Esophagus muscularis mucosa (tissue), 4 donors: ENCODE data around the gene GABRB2. TPM values are rescaled to one million over a fixed set of nuclear protein-coding genes. Genes with fewer than 3 reads are reported as not detected.

Source experiments
- DNase-seq: peaks from one replicate; pipeline ENCODE4 v3.0.0-alpha.2; 2017; ENCODE audit errors: extremely low spot score
- H3K27ac ChIP-seq, 4 donors: fragments of 200-600 bp; sonication (generic); replicated peaks in 1 of 4; 1 replicate in 3 of 4; 2 replicates in 1 of 4; pipeline ENCODE4 v1.5.1; 2016 to 2019; ENCODE audit warnings: mild to moderate bottlenecking in 1 of 4
- H3K27me3 ChIP-seq, 4 donors: fragments of 200-600 bp; sonication (generic); one replicate each; pipeline versions ENCODE4 v1.5.1 to v1.6.0; 2016 to 2019
- H3K36me3 ChIP-seq, 4 donors: fragments of 200-600 bp; sonication (generic); one replicate each; pipeline ENCODE4 v1.5.1; 2016 to 2019
- H3K4me1 ChIP-seq, 4 donors: fragments of 200-600 bp; sonication (generic); one replicate each; pipeline ENCODE4 v1.5.1; 2016 to 2019
- H3K4me3 ChIP-seq, 4 donors: fragments of 200-600 bp; sonication (generic); 1 replicate in 2 of 4; 2 replicates in 2 of 4; pipeline ENCODE4 v1.5.1; 2016 to 2019; ENCODE audit warnings: mild to moderate bottlenecking in 4 of 4, moderate library complexity in 1 of 4
- H3K9me3 ChIP-seq, 4 donors: fragments of 200-600 bp; sonication (generic); 1 replicate in 3 of 4; 2 replicates in 1 of 4; pipeline ENCODE4 v1.5.1; 2016 to 2019
- CTCF ChIP-seq, 3 experiments: fragments of 200-600 bp in 2 of 3; fragments of 450-650 bp in 1 of 3; sonication (generic) in 2 of 3; IDR thresholded peaks; one replicate each; pipeline ENCODE4 v1.5.1; 2017 to 2019; ENCODE audit warnings: antibody characterized with exemption in 3 of 3, mild to moderate bottlenecking in 2 of 3, moderate library complexity in 1 of 3
- EP300 ChIP-seq: sonication (generic); formaldehyde crosslinking; IDR thresholded peaks from one replicate; pipeline ENCODE4 v1.6.1; 2017; ENCODE audit warnings: antibody characterized with exemption
- POLR2A ChIP-seq: fragments of 450-650 bp; IDR thresholded peaks from one replicate; pipeline ENCODE4 v1.6.1; 2017; ENCODE audit warnings: antibody characterized with exemption, moderate library complexity, mild to moderate bottlenecking, low read depth
- POLR2AphosphoS5 ChIP-seq, 2 donors: sonication (generic); formaldehyde crosslinking; IDR thresholded peaks; one replicate each; pipeline ENCODE4 v1.6.1; 2017; ENCODE audit warnings: antibody characterized with exemption in 2 of 2
- WGBS: methylation state at CpG from one replicate; pipeline ENCODE4 v1.1.5; 2018; 5-methylcytosine and 5-hydroxymethylcytosine counted together
- intact Hi-C: fragments of 100-400 bp; cut with DNase I; formaldehyde crosslinking; loops from one replicate; pipeline ENCODE4 v1.15.1; 2023
- total RNA-seq, 4 donors: library from RNA; depleted of rRNA; stranded (reverse); fragments of >200 nt; gene quantifications; one replicate each; pipeline versions ENCODE4 v1.1.0 to v1.2.1, GENCODE V29; 2016

The GABRB2 gene
- total RNA-seq, 4 donors from 2014 or later = 0.92 to 1.7 (median 1.2) TPM

GRCh38 chr5:161547406-161547737 is 847 bp upstream of the GABRB2 start:
- no peaks in the 10 kb centered on the region for H3K36me3 ChIP-seq
- no peak for DNase-seq
- peak overlapping the region in 1 of 4 donors; percentile 19 for H3K27ac ChIP-seq
- TF ChIP-seq EP300 (no peak), CTCF (IDR thresholded peaks at IDR 0.05) (no peak), POLR2A (no peak), POLR2AphosphoS5 (IDR thresholded peaks at IDR 0.05) (no peak)
- intact Hi-C loops = loop anchor here (5.0 to 10.0 kb wide), 2 partner anchors 1797 to 1860 kb away; no protein-coding TSS in a partner anchor
- under 1% methylated on average over 17 of the region's 17 CpGs for WGBS
- peaks cover 0 to 78% (median 25%) of the 10 kb centered on the region in 4 donors for H3K27me3 ChIP-seq
- H3K4me1 ChIP-seq = peaks cover 13 to 38% (median 32%) of the 10 kb centered on the region in 4 donors
- no peaks in the 10 kb centered on the region for H3K9me3 ChIP-seq
- peak overlapping the region; percentile 50 to 51 (median 50) for H3K4me3 ChIP-seq

DNA sequence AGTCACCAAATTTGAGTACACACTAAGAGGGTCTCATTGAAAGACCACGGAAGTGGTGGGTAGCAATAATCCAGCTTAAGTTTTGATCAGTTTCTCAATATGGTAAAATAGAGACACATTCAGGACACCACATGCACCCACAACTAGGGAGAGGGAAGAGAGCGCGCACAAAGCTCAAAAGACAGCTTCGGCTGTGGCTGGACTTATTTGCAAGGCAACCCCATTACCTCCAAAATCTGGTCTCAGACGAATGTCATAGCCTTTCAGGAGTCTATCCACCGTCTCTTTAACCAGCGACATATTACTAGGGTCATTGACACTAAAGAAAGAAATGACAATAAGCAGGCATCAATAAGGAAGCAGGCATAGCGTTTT is 443 bp downstream of the GABRB2 start:
- DNase-seq = no peak
- intact Hi-C loops = loop anchor here (5.0 to 10.0 kb wide), 2 partner anchors 1799 to 1861 kb away; no protein-coding TSS in a partner anchor

GRCh38 chr5:161545344-161546094 is 1.0 kb downstream of the GABRB2 start:
- H3K27me3 ChIP-seq = peaks cover 0 to 84% (median 25%) of the 10 kb centered on the region in 4 donors
- no peak overlapping the region for H3K27ac ChIP-seq
- no peak for DNase-seq
- H3K4me1 ChIP-seq = peaks cover 13 to 38% (median 32%) of the 10 kb centered on the region in 4 donors
- H3K9me3 ChIP-seq = peaks cover 0 to 4% (median 0%) of the 10 kb centered on the region in 4 donors
- 31% methylated on average over 8 of the region's 8 CpGs for WGBS
- intact Hi-C loops = loop anchor here (5.0 to 10.0 kb wide), 2 partner anchors 1799 to 1862 kb away; no protein-coding TSS in a partner anchor
- H3K36me3 ChIP-seq = no peaks in the 10 kb centered on the region
- H3K4me3 ChIP-seq = peak overlapping the region in 3 of 4 donors; percentile 50 to 51 (median 50)
- TF ChIP-seq EP300 (no peak), CTCF (IDR thresholded peaks at IDR 0.05) (no peak), POLR2AphosphoS5 (IDR thresholded peaks at IDR 0.05) (no peak), POLR2A (no peak)

More for the DNA sequence above, 443 bp downstream of the GABRB2 start:
- Histone ChIP-seq H3K36me3 (no peaks in the 10 kb centered on the region), H3K9me3 (peaks cover 0 to 4% (median 0%) of the 10 kb centered on the region in 4 donors), H3K27ac (no peak overlapping the region), H3K4me3 (peak overlapping the region; percentile 50 to 51 (median 50)), H3K4me1 (peaks cover 13 to 38% (median 32%) of the 10 kb centered on the region in 4 donors), H3K27me3 (peaks cover 0 to 87% (median 25%) of the 10 kb centered on the region in 4 donors)
- WGBS = 12% methylated on average over 8 of the region's 8 CpGs
- TF ChIP-seq POLR2AphosphoS5 (IDR thresholded peaks at IDR 0.05) = no peak
- TF ChIP-seq EP300 = no peak
- TF ChIP-seq CTCF (IDR thresholded peaks at IDR 0.05) = no peak
- no peak for TF ChIP-seq POLR2A

DNA sequence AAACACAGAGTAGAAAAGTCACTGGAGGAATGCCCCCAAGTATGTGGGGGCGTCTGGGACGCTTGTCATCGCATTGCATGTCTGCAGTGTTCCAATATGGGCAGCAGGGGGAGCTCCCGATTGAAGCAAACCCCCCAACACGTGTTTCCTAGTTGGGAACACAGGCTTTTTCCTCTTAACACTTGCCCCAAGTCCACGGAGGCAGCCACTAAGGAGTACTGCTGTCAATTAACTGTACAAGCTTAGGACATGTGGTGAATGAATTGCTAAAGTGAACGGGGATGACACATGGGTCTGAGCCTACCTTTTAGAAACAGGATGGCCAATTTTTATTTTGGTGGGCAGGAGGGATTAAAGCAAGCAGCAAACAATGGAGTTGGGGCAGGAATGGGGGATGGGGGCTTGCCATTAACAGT is 2.2 kb downstream of the GABRB2 start:
- H3K27me3 ChIP-seq = peaks cover 0 to 72% (median 25%) of the 10 kb centered on the region in 4 donors
- TF ChIP-seq POLR2AphosphoS5 (IDR thresholded peaks at IDR 0.05) (no peak), EP300 (no peak), CTCF (IDR thresholded peaks at IDR 0.05) (peak; percentile 64 to 79 (median 67)), POLR2A (no peak)
- no peak overlapping the region for H3K4me3 ChIP-seq
- peaks cover 13 to 37% (median 32%) of the 10 kb centered on the region in 4 donors for H3K4me1 ChIP-seq
- no peak overlapping the region for H3K27ac ChIP-seq
- DNase-seq = no peak
- intact Hi-C loops = loop anchor here (10.0 kb wide), 1 partner anchor 1800 kb away; no protein-coding TSS in a partner anchor
- 7% methylated on average over 7 of the region's 7 CpGs for WGBS
- no peaks in the 10 kb centered on the region for H3K36me3 ChIP-seq
- peaks cover 0 to 4% (median 0%) of the 10 kb centered on the region in 4 donors for H3K9me3 ChIP-seq
